NCI-H524 (cell line): ENCODE measurements around the gene SCUBE3.
A peak's percentile ranks its signal among the peaks of the same experiment; 100 is the strongest.

Experiments used
- DNase-seq, 2 experiments: peaks; one replicate each; lab custom pipeline; 2025; lab: John Stamatoyannopoulos, UW

Gene SCUBE3

DNA sequence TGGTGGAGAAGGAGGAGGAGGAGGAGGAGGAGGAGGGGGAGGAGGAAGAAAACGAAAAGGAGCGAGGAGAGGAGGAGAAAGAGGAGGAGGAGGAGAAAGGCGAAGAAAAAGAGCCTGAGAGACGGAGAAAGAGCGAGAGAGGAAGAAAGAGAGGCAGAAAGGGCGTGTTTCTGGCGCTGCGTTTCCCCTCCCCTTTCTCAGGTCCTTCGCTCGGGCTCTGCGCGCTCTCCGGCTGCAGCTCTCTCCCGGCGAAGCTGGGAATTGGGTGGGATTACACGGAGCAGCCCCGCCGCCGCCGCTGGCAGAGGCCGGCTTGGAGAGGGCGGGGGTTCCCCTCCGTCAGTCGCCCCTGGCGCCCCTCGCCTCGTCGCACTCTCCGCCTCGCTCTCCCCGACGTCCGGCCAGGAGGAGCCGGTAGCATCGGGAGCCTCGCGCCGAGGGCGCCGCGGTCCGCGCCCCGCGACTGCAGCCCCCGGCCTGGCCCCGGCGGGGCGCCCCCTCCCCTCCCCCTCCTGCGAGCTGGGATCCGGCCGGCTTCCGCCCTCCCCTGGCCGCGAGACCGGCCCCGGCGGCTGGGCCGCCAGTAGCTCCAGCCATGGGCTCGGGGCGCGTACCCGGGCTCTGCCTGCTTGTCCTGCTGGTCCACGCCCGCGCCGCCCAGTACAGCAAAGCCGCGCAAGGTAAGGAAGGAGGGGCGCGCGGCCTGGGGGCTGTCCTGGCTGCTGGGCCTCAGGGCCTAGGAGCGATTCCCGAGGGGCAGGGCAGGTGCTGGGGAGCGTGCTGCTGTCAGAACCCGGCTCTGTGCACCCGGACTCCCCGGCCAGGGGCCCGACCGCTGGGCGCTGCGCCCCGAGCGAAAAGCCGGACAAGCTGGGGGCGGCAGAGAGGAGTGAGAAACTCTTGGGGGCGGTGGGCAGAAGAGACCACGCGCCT, at the start of gene SCUBE3:
Gene SCUBE3, plus strand, starts transcription at position 133 of the 933 bp plus-strand sequence. Its CDS starts 463 bp downstream, at position 596.
- DNase-seq: peak in 1 of 2 experiments; percentile 30

DNA sequence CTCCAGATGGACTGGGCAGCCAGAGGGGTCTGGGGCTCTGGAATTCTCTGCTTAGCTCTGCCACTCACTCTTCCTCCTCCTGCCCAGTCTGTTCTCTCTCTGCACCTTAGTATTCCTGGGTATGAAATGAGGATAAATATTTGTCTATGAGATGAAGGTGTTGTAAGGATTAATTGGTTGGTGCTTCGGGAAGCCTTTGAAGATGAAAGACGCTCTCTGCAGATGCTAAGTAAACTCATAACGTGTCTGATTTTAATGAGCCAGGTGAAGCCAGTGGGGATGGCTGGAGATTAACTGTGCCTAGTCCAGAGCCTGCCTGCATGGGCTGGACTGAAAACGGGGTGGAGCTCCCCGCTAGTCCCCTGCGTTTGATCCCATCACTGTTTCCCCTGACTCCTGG, 49.5 kb upstream of the SCUBE3 start:
- no peak for DNase-seq

DNA sequence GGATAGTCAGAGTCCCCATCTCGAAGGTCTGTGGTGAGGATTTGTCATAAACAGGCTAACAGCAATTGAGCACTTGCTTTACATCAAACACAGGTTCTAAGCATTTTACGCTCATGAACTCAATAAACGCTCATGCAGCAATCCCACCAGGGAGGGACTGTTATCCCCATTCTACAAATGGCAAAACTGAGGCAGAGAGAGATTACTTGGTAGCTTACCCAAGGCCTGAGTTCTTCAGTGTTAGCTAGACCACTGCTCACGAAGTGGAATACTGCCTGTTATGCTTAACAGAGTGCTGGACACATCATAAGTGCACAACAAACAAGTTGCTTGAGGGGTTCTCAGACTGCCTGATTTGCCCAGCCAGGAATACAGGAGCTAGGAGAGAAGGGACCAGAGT, 48.9 kb upstream of the SCUBE3 start:
- DNase-seq: no peak

DNA sequence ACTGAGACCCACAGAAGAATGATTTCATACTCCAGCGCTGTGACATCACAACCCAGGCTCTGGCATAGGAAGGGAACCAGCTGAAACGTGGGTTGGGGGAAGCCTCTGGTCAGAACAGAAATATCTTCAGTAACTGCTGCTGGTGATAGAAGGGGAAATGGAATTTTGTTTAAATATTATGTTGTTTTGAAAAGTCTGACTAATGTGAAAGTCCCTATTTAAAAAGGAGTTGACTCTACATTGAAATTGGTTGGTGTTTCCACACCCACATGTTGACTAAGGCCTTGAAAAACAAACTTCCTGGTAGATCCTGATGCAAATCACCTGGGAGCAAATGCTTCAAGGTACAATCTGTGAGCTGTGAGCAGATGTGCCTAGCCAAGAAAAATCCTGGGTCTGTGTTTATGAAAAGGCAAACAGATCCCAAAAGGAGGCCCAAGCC, 48.1 kb upstream of the SCUBE3 start:
- DNase-seq: no peak

DNA sequence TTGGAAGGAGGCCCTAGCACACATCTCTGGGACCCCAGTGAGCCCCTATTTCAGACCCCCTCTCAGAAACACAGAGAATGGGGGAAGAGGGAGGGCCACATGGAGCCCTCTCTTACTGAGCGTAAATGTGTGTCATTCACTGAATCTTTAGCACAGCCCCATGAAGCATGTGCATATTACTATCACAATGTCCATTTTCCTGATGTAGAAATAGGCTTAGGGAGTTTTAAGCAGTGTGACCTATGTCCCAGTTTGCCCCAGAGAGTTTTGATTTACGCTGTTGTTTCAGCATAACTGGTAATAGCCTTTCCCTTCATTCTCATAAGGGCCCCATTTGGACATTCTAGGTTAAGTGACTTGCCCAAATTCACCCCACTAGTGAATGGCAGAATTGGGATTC, 47.6 kb upstream of the SCUBE3 start:
- DNase-seq: no peak

DNA sequence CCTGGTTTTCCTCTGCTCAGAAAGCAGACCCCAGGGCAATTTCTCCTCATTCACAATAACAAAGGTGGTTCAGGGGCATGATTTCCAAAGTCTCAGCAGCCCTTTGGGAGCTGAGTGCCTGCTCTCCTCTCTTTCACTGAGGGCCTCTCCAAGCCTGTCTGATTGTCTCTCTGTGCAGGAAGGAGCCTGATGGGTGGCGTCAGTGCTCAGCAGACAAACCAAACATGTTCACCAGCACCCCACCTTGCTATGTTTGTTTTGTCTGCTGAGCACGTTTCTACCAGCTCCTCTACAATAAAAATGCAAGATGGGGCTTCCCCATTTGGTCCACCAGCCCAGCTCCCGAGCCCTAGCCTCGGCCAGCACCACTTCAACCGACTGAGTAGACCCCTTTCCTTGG, 47.2 kb upstream of the SCUBE3 start:
- DNase-seq: no peak

DNA sequence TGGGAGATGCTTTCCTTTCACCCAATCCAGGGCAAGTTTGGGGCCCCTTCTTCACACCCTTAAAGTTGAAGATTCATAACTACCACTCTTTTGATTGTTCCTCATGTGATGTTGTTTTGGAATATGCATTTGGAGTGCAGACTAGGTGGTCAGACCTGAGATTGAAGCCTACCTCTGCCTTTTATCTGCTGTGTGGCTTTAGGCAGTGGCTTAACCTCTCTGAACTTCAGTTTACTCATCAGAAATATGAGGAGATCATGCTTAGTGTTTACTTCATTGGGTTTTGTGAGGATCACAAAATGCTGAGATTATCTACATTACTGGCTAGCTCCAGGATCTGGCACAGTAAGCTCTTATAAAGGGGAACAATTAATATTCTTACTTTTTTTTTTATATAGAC, 46.3 kb upstream of the SCUBE3 start:
- DNase-seq: no peak

DNA sequence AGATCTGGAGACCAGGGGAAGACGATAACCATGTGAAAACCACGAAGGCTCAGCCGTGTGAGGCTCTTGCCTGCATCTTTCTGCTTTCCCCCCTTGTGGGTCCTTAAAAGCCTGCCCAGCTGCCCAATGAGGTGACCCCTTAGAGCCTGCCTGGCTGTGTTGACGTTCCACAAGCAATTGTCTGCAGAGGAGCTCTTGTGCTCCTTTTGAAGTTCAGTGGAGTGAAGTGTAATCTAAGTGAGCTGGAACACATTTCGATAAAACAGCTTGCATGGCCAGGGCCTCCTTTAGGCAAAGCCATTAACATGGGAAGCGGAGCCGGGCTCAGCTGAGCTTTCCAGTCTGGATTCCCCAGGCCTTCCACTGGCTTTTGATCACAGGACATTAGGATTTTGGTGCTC, 45.3 kb upstream of the SCUBE3 start:
- no peak for DNase-seq

DNA sequence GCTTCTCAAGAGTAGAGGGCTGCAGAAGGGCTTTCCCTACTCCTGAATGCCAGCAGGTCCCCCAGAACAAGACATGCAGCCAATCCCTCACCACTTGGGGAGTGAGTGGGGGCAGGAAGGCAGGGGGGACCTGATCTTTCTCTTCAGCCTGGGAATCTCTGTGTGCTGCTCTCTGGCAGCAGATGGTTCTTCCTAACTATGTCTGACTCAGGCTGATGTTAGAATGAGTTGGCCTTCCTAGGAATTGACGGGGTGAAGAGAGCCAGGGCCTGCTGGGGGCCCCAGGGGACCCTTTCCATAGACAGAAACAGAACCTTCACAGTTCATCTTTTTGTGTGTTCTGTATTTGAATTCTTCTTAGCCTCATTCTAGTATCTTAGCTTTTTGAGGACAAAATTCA, 43.6 kb upstream of the SCUBE3 start:
- DNase-seq: no peak

DNA sequence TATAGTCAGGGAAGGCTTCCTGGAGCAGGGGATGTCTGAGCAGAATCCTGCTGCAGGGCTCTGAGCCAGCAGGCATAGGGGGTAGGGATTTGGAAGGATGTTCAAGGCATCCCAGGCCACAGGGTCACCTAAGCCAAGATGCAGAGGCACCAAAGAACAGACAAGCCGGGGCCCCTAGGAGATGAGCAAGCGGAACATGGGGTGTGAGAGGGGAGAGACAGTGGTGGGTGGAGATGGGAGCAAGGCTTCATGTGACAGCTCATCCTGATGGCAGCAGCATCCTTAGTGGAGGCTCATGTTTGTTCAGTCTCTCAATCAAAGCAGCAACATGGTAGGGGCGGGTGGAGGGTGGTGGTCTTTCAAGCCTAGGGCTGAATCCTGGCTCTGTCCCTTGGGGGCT, 42.9 kb upstream of the SCUBE3 start:
- DNase-seq: no peak

DNA sequence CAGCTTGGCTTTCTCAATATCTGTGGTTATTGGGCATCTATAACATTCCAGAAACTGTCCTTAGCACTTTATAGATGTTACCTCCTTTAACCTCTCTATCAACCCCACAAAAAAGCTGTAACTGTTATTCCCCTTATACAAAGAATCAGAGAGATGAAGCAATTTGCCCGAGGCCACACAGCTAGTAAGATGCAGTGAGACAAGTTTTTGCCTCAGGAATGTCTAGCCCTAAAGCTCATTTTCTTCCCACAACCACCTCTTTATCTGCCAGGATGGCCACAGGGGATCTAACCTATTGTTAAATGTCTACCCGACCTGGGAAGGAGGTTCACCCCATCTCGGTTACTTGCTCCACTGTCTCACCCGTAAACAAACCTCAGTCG, 40.7 kb upstream of the SCUBE3 start:
- DNase-seq: no peak

DNA sequence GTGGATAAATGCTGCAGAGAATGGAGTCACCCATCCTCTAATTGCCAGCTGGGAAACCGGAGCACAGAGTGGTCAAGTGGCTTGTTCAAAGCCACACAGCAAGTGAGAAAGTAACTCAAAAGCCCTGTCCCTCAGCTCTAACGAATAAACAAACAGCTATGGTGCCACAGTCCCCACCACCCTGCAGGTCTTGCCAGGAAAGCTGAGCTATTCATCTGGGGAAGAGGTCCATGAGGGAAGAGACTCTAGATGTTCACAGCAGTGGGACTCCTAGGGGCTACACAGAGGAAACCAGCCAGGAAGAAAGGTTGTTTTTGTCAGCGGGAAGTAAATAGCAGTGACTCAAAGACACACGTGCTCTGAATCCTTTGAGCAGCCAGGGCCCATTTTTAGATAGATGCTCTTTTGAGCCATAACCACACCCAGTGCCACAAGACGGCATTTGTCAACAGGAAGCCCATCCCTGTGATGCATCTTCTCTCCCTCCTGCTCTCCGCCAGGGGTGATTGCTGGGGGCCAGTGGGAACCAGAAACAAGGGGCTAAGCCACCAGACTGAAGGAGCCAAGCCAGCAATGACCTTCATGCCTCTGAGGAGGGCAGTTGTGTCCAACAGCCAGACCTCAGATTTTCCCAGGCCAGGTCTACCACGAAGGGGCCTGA, 40.2 kb upstream of the SCUBE3 start:
- DNase-seq: no peak

DNA sequence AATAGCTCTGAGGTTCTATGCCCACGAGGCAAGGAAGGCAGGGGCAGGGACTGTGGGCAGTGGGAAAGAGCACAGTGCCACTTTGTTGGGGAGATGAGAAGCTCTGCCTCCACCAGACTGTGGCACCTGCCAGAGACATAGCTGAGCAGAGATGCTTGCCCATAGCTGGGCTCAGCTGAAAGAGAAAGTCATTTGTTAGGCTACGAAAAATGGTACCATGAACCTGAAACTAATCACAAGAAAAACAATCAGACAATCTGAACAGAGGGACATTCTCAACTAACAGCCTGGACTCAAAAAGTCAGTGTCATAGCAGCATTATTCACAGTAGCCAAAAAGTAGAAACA, 39.7 kb upstream of the SCUBE3 start:
- no peak for DNase-seq

DNA sequence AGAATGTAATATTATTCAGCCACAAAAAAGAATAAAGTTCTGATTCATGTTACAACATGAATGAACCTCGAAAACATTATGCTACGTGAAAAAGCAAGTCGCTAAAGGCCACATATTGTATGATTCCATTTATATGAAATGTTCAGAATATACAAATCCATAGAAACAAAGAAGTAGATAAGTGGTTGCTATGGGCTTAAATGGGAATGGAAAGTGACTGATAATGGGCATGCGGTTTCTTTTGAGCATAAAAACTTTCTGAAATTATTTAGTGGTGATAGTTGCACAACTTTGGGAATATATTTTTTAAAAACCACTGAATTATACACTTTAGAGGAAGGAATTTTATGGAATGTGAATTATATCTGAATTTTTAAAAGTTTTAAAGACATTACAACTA, 39.3 kb upstream of the SCUBE3 start:
- no peak for DNase-seq

DNA sequence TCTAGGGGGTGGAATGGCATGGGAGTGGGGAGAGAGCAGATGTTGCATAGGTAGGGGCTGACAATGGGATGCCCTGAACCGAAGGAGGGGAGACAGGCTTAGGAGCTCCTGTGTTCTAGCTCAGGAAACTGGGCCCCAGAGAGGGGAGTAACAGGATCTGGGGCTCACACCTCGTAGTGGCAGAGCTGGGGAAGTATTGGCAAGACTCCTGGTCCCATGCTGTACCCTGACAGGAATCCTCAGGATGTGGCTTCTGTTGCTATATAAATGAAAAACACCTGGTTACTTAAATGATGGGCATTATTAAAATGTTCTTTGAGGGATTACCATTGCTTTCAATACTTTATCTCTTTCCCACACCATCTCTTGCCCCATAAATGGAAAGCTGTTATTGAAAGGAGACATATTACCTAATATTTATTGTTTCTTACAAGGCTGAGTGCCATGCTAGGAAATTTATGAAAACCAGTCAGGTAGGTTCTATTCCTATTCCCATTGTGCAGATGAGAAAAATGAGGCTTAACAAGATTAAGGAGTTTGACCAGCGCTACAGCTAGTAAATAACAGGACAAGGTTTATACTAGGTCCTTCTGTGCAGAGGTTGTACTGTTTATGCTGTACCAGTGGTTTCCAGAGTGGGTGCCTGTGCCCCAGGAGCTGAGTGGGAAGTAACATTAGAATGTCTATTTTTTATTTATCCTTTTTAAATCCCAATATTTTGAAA, 37.3 kb upstream of the SCUBE3 start:
- no peak for DNase-seq

DNA sequence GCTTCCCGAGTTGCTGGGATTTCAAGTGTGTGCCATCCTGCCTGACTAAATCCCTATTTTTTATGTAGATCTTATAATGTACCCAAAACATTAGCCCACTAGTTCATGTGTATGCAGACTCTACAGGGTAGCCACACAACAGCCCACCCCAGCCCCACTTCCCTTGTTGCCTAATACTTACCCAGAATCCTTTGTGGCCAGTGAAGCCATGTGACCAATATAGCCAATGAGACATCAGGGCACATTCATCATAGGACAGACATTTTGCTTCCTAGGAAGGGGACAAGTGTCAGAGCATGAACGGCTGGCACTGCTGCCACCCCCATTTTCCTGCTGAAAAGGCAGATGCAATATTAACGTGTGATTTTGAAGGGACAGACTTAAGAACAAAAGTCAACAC, 36.6 kb upstream of the SCUBE3 start:
- DNase-seq: no peak

DNA sequence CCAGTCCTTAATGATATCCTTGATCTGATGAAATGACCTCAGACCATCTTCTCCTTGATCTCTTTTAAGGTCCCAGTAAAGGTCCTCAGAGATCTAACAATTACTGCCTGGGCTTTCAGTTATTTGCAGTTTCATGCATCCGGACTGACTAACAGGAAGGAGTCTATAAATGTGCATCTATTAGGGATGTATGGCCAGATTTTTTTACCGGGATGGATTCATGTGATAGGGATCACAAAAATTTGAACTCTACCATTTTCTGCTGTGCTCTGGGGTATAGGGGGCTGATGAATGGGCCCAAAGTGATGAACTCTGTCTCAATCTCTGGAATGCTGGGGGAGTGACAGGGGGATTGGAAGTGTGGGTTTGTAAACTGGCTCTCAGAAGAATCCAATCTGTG, 36.2 kb upstream of the SCUBE3 start:
- DNase-seq: no peak

DNA sequence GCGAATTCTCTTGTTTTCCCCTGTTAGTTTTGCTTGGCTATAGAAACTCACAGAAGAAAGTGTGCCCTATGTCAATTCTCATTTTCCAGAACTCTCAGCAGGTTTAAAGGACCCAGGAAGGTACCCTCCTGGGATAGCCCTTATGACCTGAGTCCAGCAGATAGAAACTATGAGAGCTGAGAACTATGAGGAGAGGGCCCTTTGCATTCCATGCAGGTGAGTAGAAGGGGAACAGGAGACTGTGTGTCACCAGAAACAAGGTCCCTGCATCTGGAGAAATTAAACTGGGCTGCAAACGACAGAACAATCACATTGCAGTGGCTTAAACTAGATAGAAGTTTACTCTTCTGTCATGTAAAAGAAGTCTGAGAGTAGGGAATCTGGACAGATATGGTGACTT, 35.7 kb upstream of the SCUBE3 start:
- no peak for DNase-seq

DNA sequence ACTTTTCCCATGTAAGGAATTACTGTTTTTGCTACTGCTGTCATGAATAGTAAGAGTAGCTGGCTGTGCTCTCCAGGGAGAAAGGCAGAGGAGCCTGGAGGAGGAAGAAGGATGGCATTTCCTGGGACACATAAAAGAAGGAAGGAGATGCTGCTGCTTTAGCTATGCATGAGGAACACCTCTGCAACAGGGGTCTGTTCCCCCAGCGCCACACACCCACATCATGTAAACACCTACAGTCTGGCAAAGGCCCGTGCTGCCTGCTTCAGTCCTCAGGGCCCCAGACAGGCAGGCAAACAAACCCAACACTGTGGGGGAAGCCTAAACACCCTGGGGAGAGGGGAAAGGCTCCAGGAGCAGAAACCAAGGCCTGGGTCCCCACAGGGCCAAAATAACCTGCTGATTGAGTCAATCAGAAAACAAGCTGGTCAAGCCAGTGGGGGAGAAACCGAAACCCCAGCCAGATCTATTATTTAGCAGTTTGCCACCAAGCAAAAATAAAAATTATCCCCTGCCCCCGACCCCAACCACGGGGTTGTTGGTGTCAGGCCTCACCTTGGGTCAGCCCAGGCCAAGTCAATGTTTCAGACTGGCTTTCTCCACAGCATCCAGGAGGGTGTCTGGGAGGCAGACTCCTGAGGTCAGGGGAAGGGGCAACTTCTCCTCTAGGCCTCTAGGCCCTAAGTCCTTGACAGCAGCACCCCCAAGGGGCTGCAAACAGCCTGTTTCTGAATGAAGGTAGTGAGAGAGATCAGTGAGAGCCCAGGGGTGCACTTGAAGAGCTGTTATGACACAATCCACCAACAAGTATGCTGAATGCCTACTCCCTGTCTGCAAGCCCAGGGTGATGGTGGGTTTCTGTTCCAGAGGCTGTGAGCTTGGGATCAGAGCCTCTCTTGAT, 34.6 kb upstream of the SCUBE3 start:
- no peak for DNase-seq

DNA sequence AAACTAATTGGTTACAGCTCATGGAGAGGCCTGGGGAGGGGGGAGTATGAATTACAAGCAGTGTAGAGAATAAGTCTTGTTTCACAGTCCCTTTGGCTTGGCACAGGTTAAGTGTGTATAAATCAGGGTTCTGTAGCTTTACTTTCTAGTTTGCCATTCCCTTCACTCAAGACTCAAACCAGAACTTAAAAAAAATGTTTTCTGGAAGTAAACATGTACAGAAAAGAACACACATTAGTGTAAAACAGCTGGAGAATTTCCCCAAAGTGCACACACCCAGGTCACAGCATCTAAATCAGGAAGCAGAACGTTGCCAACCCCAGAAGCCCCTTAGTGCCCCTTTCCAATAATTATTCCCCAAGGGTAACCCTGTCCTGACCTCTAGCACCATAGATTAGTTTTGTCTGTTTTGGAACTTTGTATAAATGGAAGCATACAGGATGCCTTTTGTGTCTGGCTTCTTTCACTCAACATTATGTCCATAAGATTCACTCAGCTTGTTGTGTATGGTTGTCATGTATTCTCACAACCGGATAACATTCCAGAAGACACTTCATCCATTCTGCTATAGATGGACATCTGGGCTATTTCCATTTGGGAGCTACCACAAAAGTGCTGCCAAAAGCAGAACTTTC, 33.7 kb upstream of the SCUBE3 start:
- no peak for DNase-seq

DNA sequence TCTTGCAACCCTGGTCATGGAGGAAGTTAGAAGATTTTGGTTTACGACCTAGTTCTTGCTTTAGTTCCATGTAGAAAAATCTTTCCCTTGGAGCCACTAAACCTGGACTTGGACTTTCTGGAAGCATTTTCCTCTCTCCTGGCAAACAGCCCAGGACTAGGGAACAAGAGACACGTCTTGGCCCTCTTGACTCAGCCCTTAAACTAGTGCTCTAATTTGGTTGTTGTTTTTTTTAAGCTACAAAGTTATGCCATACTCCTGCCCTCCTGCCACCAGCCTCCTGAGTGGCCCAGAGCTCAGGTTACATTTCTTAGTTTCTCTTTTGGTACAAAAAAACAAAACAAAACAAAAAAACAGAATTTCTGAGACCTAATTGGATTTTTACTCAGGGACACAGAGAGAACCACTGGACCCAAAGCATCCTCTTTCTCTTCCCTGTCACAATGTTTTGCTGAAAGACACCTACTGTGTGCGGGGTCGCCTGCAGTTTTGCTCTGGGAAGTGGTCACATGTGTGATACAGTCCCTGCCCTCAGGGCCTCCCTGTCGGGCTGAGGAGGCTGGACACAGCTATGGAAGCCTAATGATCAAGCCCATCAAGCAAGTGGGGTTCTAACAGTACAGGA, 32.3 kb upstream of the SCUBE3 start:
- DNase-seq: no peak
